Mucosa of rectum (tissue), 2 donors: Measurements from ENCODE around the gene MPHOSPH8.

Experiments used
- H3K27ac ChIP-seq, 2 donors: one replicate each; pipeline ENCODE4 v1.7.0; 2013; ENCODE audit warnings: inconsistent platforms in 2 of 2, low read depth in 2 of 2, low read length in 2 of 2
- H3K27me3 ChIP-seq, 2 donors: one replicate each; pipeline ENCODE4 v1.7.0; 2013; ENCODE audit warnings: low read length in 2 of 2; ENCODE audit not compliant: control insufficient read depth in 2 of 2, insufficient read depth in 2 of 2
- H3K36me3 ChIP-seq, 2 donors: one replicate each; pipeline ENCODE4 v1.7.0; 2013; ENCODE audit warnings: low read length in 2 of 2; ENCODE audit not compliant: control insufficient read depth in 2 of 2, insufficient read depth in 2 of 2
- H3K4me1 ChIP-seq, 2 donors: one replicate each; pipeline ENCODE4 v1.7.0; 2013; ENCODE audit warnings: low read length in 2 of 2, mild to moderate bottlenecking in 1 of 2; ENCODE audit not compliant: control insufficient read depth in 2 of 2, insufficient read depth in 2 of 2
- H3K4me3 ChIP-seq, 2 donors: one replicate each; pipeline ENCODE4 v1.7.0; 2013; ENCODE audit warnings: low read length in 2 of 2
- H3K9ac ChIP-seq, 2 donors: one replicate each; pipeline ENCODE4 v1.7.0; 2013; ENCODE audit warnings: low read length in 2 of 2, low read depth in 1 of 2, mild to moderate bottlenecking in 1 of 2
- H3K9me3 ChIP-seq, 2 donors: one replicate each; pipeline ENCODE4 v1.7.0; 2013; ENCODE audit warnings: low read length in 2 of 2; ENCODE audit not compliant: control insufficient read depth in 2 of 2
- donor health status: healthy.
- donor health status: Normal muscosa, but diverticular disease.

The MPHOSPH8 gene

DNA sequence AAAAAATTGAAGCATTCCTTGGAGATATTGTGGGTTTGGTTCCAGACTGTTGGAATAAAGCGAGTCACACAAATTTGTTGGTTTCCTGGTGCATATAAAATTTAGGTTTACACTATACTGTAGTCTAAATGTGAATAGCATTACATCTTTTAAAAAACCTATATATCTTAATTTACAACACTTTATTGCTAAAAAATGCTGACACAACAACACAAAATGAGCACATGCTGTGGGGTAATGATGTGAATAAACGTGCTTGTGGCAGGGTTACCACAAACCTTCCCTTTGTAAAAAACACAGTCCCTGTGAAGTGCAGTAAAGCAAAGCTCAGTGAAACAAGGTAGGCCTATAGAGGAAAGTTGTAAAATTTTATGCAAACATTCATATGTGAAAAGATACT is 27.7 kb downstream of the MPHOSPH8 start:
- Histone ChIP-seq H3K36me3 (peaks cover 38 to 57% of the 10 kb centered on the region in 2 donors), H3K9ac (no peak overlapping the region), H3K4me3 (no peak overlapping the region), H3K27ac (no peak overlapping the region), H3K27me3 (no peaks in the 10 kb centered on the region), H3K4me1 (no peaks in the 10 kb centered on the region), H3K9me3 (no peaks in the 10 kb centered on the region)

DNA sequence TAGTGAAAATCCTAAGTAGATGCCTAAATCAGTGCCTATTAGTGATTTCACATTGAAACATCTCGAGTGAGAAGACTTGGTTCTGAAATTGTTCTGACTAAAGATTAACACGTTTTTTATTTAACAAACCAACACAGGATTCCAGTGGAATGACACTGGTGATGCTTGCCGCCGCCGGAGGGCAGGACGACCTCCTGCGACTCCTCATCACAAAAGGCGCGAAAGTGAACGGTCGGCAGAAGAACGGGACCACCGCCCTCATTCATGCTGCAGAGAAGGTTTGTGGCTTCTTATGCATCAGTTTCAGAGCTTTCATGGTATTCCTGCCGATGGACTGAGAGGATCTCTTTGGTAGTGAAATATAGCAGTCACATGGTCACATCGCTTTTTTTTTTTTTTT is 28.1 kb downstream of the MPHOSPH8 start:
- Histone ChIP-seq H3K27me3 (no peaks in the 10 kb centered on the region), H3K4me1 (no peaks in the 10 kb centered on the region), H3K9me3 (no peaks in the 10 kb centered on the region), H3K4me3 (no peak overlapping the region), H3K27ac (no peak overlapping the region), H3K9ac (no peak overlapping the region), H3K36me3 (peaks cover 43 to 61% of the 10 kb centered on the region in 2 donors)

GRCh38 chr13:19663416-19663979 is 30.0 kb downstream of the MPHOSPH8 start:
- H3K4me1 ChIP-seq, result no peaks in the 10 kb centered on the region
- H3K27me3 ChIP-seq, result no peaks in the 10 kb centered on the region
- H3K9ac ChIP-seq, result no peak overlapping the region
- H3K4me3 ChIP-seq, result no peak overlapping the region
- peaks cover 58 to 76% of the 10 kb centered on the region in 2 donors for H3K36me3 ChIP-seq
- H3K27ac ChIP-seq, result no peak overlapping the region
- H3K9me3 ChIP-seq, result no peaks in the 10 kb centered on the region

- Histone ChIP-seq H3K27me3 (no peaks in the 10 kb centered on the region), H3K4me1 (no peaks in the 10 kb centered on the region), H3K36me3 (peaks cover 66 to 82% of the 10 kb centered on the region in 2 donors), H3K27ac (no peak overlapping the region), H3K4me3 (no peak overlapping the region), H3K9me3 (no peaks in the 10 kb centered on the region), H3K9ac (no peak overlapping the region)
Measured at GRCh38 chr13:19664481-19665230, 31.2 kb downstream of the MPHOSPH8 start.

DNA sequence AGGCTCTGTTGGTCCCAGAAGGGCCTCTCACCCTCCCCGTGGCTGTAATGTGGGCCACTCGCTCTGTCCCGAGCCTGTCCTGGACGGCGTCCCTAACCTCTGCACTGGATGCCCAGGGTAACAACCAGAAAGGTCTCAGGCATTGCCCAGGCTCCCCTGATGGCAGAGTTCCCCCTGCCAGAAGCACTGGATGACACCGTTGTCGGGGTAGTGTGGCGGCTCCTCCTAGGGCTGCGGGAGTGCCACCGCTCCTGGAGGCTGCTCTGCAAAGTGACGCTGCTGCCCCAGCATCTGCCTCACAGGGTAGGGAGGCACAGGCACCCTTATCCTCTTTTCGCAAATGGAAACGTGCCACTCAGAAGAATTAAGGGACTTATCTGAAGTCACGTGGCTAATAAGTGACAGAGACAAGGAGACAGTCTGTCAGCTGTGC is 32.0 kb downstream of the MPHOSPH8 start:
- Histone ChIP-seq H3K27me3 (no peaks in the 10 kb centered on the region), H3K36me3 (peaks cover 74 to 90% of the 10 kb centered on the region in 2 donors), H3K4me3 (no peak overlapping the region), H3K4me1 (no peaks in the 10 kb centered on the region), H3K9ac (no peak overlapping the region), H3K27ac (no peak overlapping the region), H3K9me3 (no peaks in the 10 kb centered on the region)

GRCh38 chr13:19668778-19669177 is 35.3 kb downstream of the MPHOSPH8 start:
- H3K36me3 ChIP-seq, result peaks cover 74 to 89% of the 10 kb centered on the region in 2 donors
- no peak overlapping the region for H3K9ac ChIP-seq
- no peaks in the 10 kb centered on the region for H3K27me3 ChIP-seq
- no peaks in the 10 kb centered on the region for H3K9me3 ChIP-seq
- H3K4me3 ChIP-seq, result no peak overlapping the region
- H3K4me1 ChIP-seq, result no peaks in the 10 kb centered on the region
- no peak overlapping the region for H3K27ac ChIP-seq

- Histone ChIP-seq H3K9me3 (no peaks in the 10 kb centered on the region), H3K4me3 (no peak overlapping the region), H3K9ac (no peak overlapping the region), H3K27me3 (no peaks in the 10 kb centered on the region), H3K4me1 (no peaks in the 10 kb centered on the region), H3K27ac (no peak overlapping the region), H3K36me3 (peaks cover 74 to 88% of the 10 kb centered on the region in 2 donors)
Measured at GRCh38 chr13:19670147-19670546, 36.7 kb downstream of the MPHOSPH8 start.

DNA sequence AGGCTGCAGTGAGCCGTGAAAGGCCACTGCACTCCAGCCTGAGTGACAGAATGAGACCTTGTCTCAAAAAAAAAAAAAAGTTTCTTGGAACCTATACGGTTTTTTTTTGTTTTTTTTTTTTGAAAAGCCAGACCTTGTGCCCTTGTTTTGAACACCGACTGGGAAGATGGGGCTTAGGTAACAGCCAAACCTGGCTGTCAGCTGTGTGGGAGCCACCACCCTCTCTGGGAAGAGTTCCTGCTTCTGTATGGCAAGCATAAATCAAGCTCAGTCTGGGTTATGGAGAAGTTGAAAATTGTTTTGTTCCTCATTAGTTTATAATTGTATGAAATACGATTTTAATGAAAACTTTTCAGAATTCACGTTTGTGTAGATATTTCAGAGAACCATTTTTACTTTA is 39.5 kb downstream of the MPHOSPH8 start:
- Histone ChIP-seq H3K36me3 (peaks cover 66% of the 10 kb centered on the region in 2 donors), H3K9me3 (no peaks in the 10 kb centered on the region), H3K27ac (no peak overlapping the region), H3K4me1 (no peaks in the 10 kb centered on the region), H3K9ac (no peak overlapping the region), H3K27me3 (no peaks in the 10 kb centered on the region), H3K4me3 (no peak overlapping the region)

GRCh38 chr13:19673473-19674430 is 40.3 kb downstream of the MPHOSPH8 start:
- peaks cover 58% of the 10 kb centered on the region in 2 donors for H3K36me3 ChIP-seq
- no peaks in the 10 kb centered on the region for H3K9me3 ChIP-seq
- no peak overlapping the region for H3K4me3 ChIP-seq
- H3K9ac ChIP-seq, result no peak overlapping the region
- no peaks in the 10 kb centered on the region for H3K27me3 ChIP-seq
- no peaks in the 10 kb centered on the region for H3K4me1 ChIP-seq
- H3K27ac ChIP-seq, result no peak overlapping the region

GRCh38 chr13:19674898-19675297 is 41.4 kb downstream of the MPHOSPH8 start:
- peaks cover 48% of the 10 kb centered on the region in 2 donors for H3K36me3 ChIP-seq

More at GRCh38 chr13:19674898-19675297, 41.4 kb downstream of the MPHOSPH8 start:
- H3K27me3 ChIP-seq, result no peaks in the 10 kb centered on the region
- no peaks in the 10 kb centered on the region for H3K4me1 ChIP-seq
- H3K9me3 ChIP-seq, result no peaks in the 10 kb centered on the region
- H3K4me3 ChIP-seq, result no peak overlapping the region
- no peak overlapping the region for H3K27ac ChIP-seq
- no peak overlapping the region for H3K9ac ChIP-seq
